ENCODE results near the gene FETUB. TPM values are rescaled to one million over a fixed set of nuclear protein-coding genes. Genes with fewer than 3 reads are reported as not detected.

The FETUB gene
- total and polyA plus RNA-seq, 2 donors (not counting 3 experiments of a cell fraction or from before 2014, with no cell fraction given), result not detected

- no peaks in the 10 kb centered on the region for H3K36me3 ChIP-seq (ENCODE audit: control insufficient read depth in 2 of 2, extremely low read depth in 1 of 2, insufficient read depth in 2 of 2, low read length in 2 of 2)
- ChIA-PET POLR2A (no interaction called here), CTCF (no interaction called here)
- no peak overlapping the region for H2AFZ ChIP-seq (ENCODE audit: low read depth, low read length)
- BruUV-seq (replicated peaks), result no TSS peak
- H3K9me1 ChIP-seq (replicated peaks; ENCODE audit: control insufficient read depth, extremely low read depth, insufficient read depth, low read length), result no peaks in the 10 kb centered on the region
- dilution Hi-C loops (cut with MboI; ENCODE audit: extremely low pct_ligation_motif_present, low sequenced_read_pairs), result no loop called here
- FAIRE-seq, result no peak
- H3K27me3 ChIP-seq (ENCODE audit: control insufficient read depth in 2 of 2, insufficient read depth in 2 of 2, low read length in 2 of 2), result peaks cover 0 to 3% of the 10 kb centered on the region in 2 experiments
- H3K4me1 ChIP-seq (ENCODE audit: control insufficient read depth, extremely low read depth, insufficient read depth, low read length), result no peaks in the 10 kb centered on the region
- no peak overlapping the region for H3K9ac ChIP-seq (replicated peaks; ENCODE audit: extremely low read depth, insufficient read depth, low read length)
- no peak for TF ChIP-seq POLR2A (IDR thresholded peaks at IDR 0.05; ENCODE audit: low read depth, low read length)
- no peak for TF ChIP-seq GATA2 (IDR thresholded peaks at IDR 0.05; ENCODE audit: insufficient read depth, insufficient read length, low read depth, low read length)
- no peak for TF ChIP-seq EZH2 (IDR thresholded peaks at IDR 0.05; ENCODE audit: borderline replicate concordance, low read depth, low read length, severe bottlenecking)
- TF ChIP-seq POLR2AphosphoS5 (IDR thresholded peaks at IDR 0.05; ENCODE audit: insufficient read depth, low read depth, low read length), result no peak
- no peaks in the 10 kb centered on the region for H4K20me1 ChIP-seq (replicated peaks; ENCODE audit: control insufficient read depth, extremely low read depth, insufficient read depth, low read length)
- no peak for DNase-seq (ENCODE audit: low read depth, low spot score)
- H3K4me2 ChIP-seq (ENCODE audit: insufficient read depth, low read length), result no peak overlapping the region
- no peak overlapping the region for H3K27ac ChIP-seq (ENCODE audit: insufficient read depth, low read depth, low read length)
- no peaks in the 10 kb centered on the region for H3K79me2 ChIP-seq (ENCODE audit: control insufficient read depth, insufficient read depth, low read length)
- H3K9me3 ChIP-seq (replicated peaks; ENCODE audit: control insufficient read depth, insufficient read depth, low read length), result no peaks in the 10 kb centered on the region
- H3K4me3 ChIP-seq (replicated peaks in 1 of 3; ENCODE audit: insufficient read depth in 1 of 3, low read depth in 1 of 3, low read length in 3 of 3), result no peak overlapping the region
- intact Hi-C loops (cut with micrococcal nuclease), result no loop called here
These were observed 247 bp downstream of the FETUB start for GRCh38 chr3:186640473-186640818.

- Histone ChIP-seq H3K4me3 (replicated peaks in 1 of 3; ENCODE audit: insufficient read depth in 1 of 3, low read depth in 1 of 3, low read length in 3 of 3) (no peak overlapping the region), H3K27me3 (ENCODE audit: control insufficient read depth in 2 of 2, insufficient read depth in 2 of 2, low read length in 2 of 2) (peaks cover 0 to 3% of the 10 kb centered on the region in 2 experiments), H3K9me1 (replicated peaks; ENCODE audit: control insufficient read depth, extremely low read depth, insufficient read depth, low read length) (no peaks in the 10 kb centered on the region), H3K9me3 (replicated peaks; ENCODE audit: control insufficient read depth, insufficient read depth, low read length) (no peaks in the 10 kb centered on the region), H3K27ac (ENCODE audit: insufficient read depth, low read depth, low read length) (no peak overlapping the region), H3K79me2 (ENCODE audit: control insufficient read depth, insufficient read depth, low read length) (no peaks in the 10 kb centered on the region), H3K36me3 (ENCODE audit: control insufficient read depth in 2 of 2, extremely low read depth in 1 of 2, insufficient read depth in 2 of 2, low read length in 2 of 2) (no peaks in the 10 kb centered on the region), H3K4me2 (ENCODE audit: insufficient read depth, low read length) (no peak overlapping the region), H4K20me1 (replicated peaks; ENCODE audit: control insufficient read depth, extremely low read depth, insufficient read depth, low read length) (no peaks in the 10 kb centered on the region), H3K9ac (replicated peaks; ENCODE audit: extremely low read depth, insufficient read depth, low read length) (no peak overlapping the region), H3K4me1 (ENCODE audit: control insufficient read depth, extremely low read depth, insufficient read depth, low read length) (no peaks in the 10 kb centered on the region), H2AFZ (ENCODE audit: low read depth, low read length) (no peak overlapping the region)
- ChIA-PET CTCF (no interaction called here), POLR2A (interaction anchor here (0.5 kb wide), 1 partner anchor 120 kb away, joined by 4 read pairs; no protein-coding TSS in a partner anchor)
- no TSS peak for BruUV-seq (replicated peaks)
- no peak for TF ChIP-seq CTCF (IDR thresholded peaks at IDR 0.05; ENCODE audit: extremely low read depth in 1 of 2, insufficient read depth in 1 of 2, low read depth in 1 of 2, low read length in 2 of 2)
- no peak for TF ChIP-seq MYC (IDR thresholded peaks at IDR 0.05; ENCODE audit: low read depth, low read length)
- no peak for TF ChIP-seq EZH2 (IDR thresholded peaks at IDR 0.05; ENCODE audit: borderline replicate concordance, low read depth, low read length, severe bottlenecking)
- no peak for TF ChIP-seq GATA2 (IDR thresholded peaks at IDR 0.05; ENCODE audit: insufficient read depth, insufficient read length, low read depth, low read length)
- TF ChIP-seq MAX (IDR thresholded peaks at IDR 0.05; ENCODE audit: insufficient read depth, insufficient read length), result no peak
- no peak for TF ChIP-seq JUN (IDR thresholded peaks at IDR 0.05; ENCODE audit: borderline replicate concordance, insufficient read depth, insufficient read length, low read depth)
- no peak for TF ChIP-seq FOS (IDR thresholded peaks at IDR 0.05; ENCODE audit: borderline replicate concordance, insufficient read depth, low read length)
- TF ChIP-seq POLR2AphosphoS5 (IDR thresholded peaks at IDR 0.05; ENCODE audit: insufficient read depth, low read depth, low read length), result no peak
- TF ChIP-seq POLR2A (IDR thresholded peaks at IDR 0.05; ENCODE audit: low read depth, low read length), result no peak
- dilution Hi-C loops (cut with MboI; ENCODE audit: extremely low pct_ligation_motif_present, low sequenced_read_pairs), result no loop called here
- DNase-seq (ENCODE audit: low read depth, low spot score), result no peak
- FAIRE-seq, result no peak
- intact Hi-C loops (cut with micrococcal nuclease), result no loop called here
These were observed 730 bp downstream of the FETUB start for GRCh38 chr3:186640929-186641328.

All from endothelial cell of umbilical vein (primary cell).